CD14-positive monocyte (primary cell): Measurements from ENCODE around the gene CYP2A6. TPM values are rescaled to one million over a fixed set of nuclear protein-coding genes. Genes with fewer than 3 reads are reported as not detected.

Experiments
- DNase-seq, 3 donors: peaks; one replicate each; pipeline ENCODE4 v3.0.0-alpha.2; 2011 to 2022
- H2AFZ ChIP-seq: 2 replicates; pipeline ENCODE4 v1.6.0; 2012; ENCODE audit warnings: mild to moderate bottlenecking, low read depth, low read length, inconsistent platforms; ENCODE audit not compliant: insufficient read depth, poor library complexity, severe bottlenecking
- H3K27ac ChIP-seq, 2 donors: 1 replicate in 1 of 2; 2 replicates in 1 of 2; pipeline ENCODE4 v1.5.1; 2012 to 2013; ENCODE audit warnings: low read length in 2 of 2, control low read depth in 1 of 2, inconsistent platforms in 1 of 2, low read depth in 1 of 2, mild to moderate bottlenecking in 1 of 2
- H3K27me3 ChIP-seq, 2 donors: one replicate each; pipeline versions ENCODE4 v1.6.0 to v1.6.1; 2011 to 2013; ENCODE audit warnings: low read length in 2 of 2; ENCODE audit not compliant: control insufficient read depth in 2 of 2, insufficient read depth in 2 of 2
- H3K36me3 ChIP-seq, 2 donors: replicated peaks in 1 of 2; 1 replicate in 1 of 2; 2 replicates in 1 of 2; pipeline versions ENCODE4 v1.5.1 to v1.6.1; 2012 to 2013; ENCODE audit warnings: low read length in 2 of 2, control low read depth in 1 of 2, inconsistent platforms in 1 of 2, mild to moderate bottlenecking in 1 of 2; ENCODE audit not compliant: insufficient read depth in 2 of 2, control insufficient read depth in 1 of 2
- H3K4me1 ChIP-seq, 2 donors: 1 replicate in 1 of 2; 2 replicates in 1 of 2; pipeline versions ENCODE4 v1.5.1 to v1.6.1; 2012 to 2013; ENCODE audit warnings: low read length in 2 of 2, control low read depth in 1 of 2, inconsistent platforms in 1 of 2, mild to moderate bottlenecking in 1 of 2, moderate library complexity in 1 of 2; ENCODE audit not compliant: insufficient read depth in 2 of 2, control insufficient read depth in 1 of 2
- H3K4me2 ChIP-seq: replicated peaks from 2 replicates; pipeline ENCODE3; 2012; ENCODE audit warnings: low read length, moderate library complexity, mild to moderate bottlenecking; ENCODE audit not compliant: poor library complexity, severe bottlenecking; ENCODE audit errors: extremely low read depth
- H3K4me3 ChIP-seq, 3 experiments: fragments of 200-600 bp in 1 of 3; sonication (generic) in 1 of 3; replicated peaks in 1 of 3; 1 replicate in 2 of 3; 2 replicates in 1 of 3; pipeline ENCODE4 v1.5.1; 2011 to 2013; ENCODE audit warnings: low read length in 3 of 3, mild to moderate bottlenecking in 3 of 3, control low read depth in 2 of 3, low read depth in 2 of 3, inconsistent platforms in 1 of 3, moderate library complexity in 1 of 3
- H3K79me2 ChIP-seq: 2 replicates; pipeline ENCODE4 v1.6.0; 2012; ENCODE audit warnings: mild to moderate bottlenecking, control low read depth, inconsistent platforms, low read length, moderate library complexity; ENCODE audit not compliant: insufficient read depth
- H3K9ac ChIP-seq: 2 replicates; pipeline ENCODE4 v1.6.0; 2017; ENCODE audit warnings: low read length, mild to moderate bottlenecking; ENCODE audit not compliant: insufficient read depth, poor library complexity, severe bottlenecking
- H3K9me3 ChIP-seq, 2 donors: replicated peaks in 1 of 2; 1 replicate in 1 of 2; 2 replicates in 1 of 2; pipeline versions ENCODE4 v1.5.1 to v1.6.1; 2012 to 2013; ENCODE audit warnings: low read length in 2 of 2, control low read depth in 1 of 2; ENCODE audit not compliant: control insufficient read depth in 1 of 2, insufficient read depth in 1 of 2
- H4K20me1 ChIP-seq: 2 replicates; pipeline ENCODE4 v1.6.0; 2012; ENCODE audit warnings: mild to moderate bottlenecking, low read length, control low read depth, moderate library complexity; ENCODE audit not compliant: insufficient read depth
- H3K27ac Mint-ChIP-seq, 7 donors: one replicate each; pipeline ENCODE4 v1.8.0; 2020; ENCODE audit warnings: mild to moderate bottlenecking in 7 of 7, mixed read lengths in 7 of 7, moderate library complexity in 6 of 7, inconsistent platforms in 2 of 7
- H3K27me3 Mint-ChIP-seq, 3 donors: one replicate each; pipeline ENCODE4 v1.8.0; 2021 to 2022; ENCODE audit warnings: low read depth in 3 of 3, mild to moderate bottlenecking in 3 of 3, mixed read lengths in 3 of 3, moderate library complexity in 3 of 3, inconsistent platforms in 1 of 3
- H3K36me3 Mint-ChIP-seq, 2 donors: one replicate each; pipeline ENCODE4 v1.8.0; 2020; ENCODE audit warnings: mixed read lengths in 2 of 2, inconsistent platforms in 1 of 2, mild to moderate bottlenecking in 1 of 2
- H3K4me1 Mint-ChIP-seq: one replicate; pipeline ENCODE4 v1.8.0; 2020; ENCODE audit warnings: mild to moderate bottlenecking, mixed read lengths
- H3K4me3 Mint-ChIP-seq, 2 donors: one replicate each; pipeline ENCODE4 v1.8.0; 2020; ENCODE audit warnings: mild to moderate bottlenecking in 2 of 2, mixed read lengths in 2 of 2, moderate library complexity in 1 of 2
- H3K9me3 Mint-ChIP-seq, 7 donors: one replicate each; pipeline ENCODE4 v1.8.0; 2020 to 2022; ENCODE audit warnings: mixed read lengths in 7 of 7, mild to moderate bottlenecking in 6 of 7, moderate library complexity in 6 of 7, inconsistent platforms in 2 of 7
- CTCF ChIP-seq: fragments of 200-600 bp; IDR thresholded peaks from one replicate; pipeline ENCODE4 v1.8.0; 2022; ENCODE audit warnings: antibody characterized with exemption, mild to moderate bottlenecking
- WGBS: methylation state at CpG from one replicate; pipeline ENCODE4 v1.1.5; 2013; ENCODE audit warnings: missing lambda C conversion rate; ENCODE audit not compliant: insufficient coverage; 5-methylcytosine and 5-hydroxymethylcytosine counted together
- intact Hi-C, 2 donors: fragments of 100-400 bp; cut with micrococcal nuclease; formaldehyde crosslinking; loops; one replicate each; pipeline versions ENCODE4 v1.15.0 to v1.15.1; 2023
- polyA plus RNA-seq, 3 donors: library from polyadenylated mRNA; depleted of rRNA in 1 of 3; unstranded in 2 of 3; stranded (reverse) in 1 of 3; fragments of 300-500 nt in 2 of 3; fragments of >200 nt in 1 of 3; fragmentation: Illumina TruSeq in 2 of 3; gene quantifications; 1 replicate in 2 of 3; 2 replicates in 1 of 3; pipeline ENCODE4 v1.2.3, GENCODE V29; 2012 to 2021

CYP2A6 gene
- polyA plus RNA-seq, 3 donors: not detected

DNA sequence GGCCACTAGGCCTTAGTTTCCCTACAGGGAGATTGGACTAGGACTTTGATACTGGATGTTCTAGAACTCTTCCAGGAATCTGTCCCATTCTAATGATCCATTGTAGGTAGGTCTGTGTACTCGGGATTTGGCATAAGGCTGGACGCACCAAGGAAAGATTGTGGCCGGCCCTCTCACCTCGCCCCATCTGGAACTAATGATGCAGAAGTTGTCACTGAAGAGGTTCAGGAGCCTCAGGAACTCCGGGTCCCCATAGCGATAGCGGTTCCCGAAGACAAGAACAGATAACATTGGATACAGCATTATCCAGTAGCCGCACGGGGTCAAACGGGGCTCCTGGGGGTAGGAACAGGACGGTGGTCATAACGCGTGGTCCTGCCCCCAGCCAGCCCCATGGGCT is 40.1 kb downstream of the CYP2A6 start:
- Mint-ChIP-seq H3K36me3 (peaks cover 30 to 40% of the 10 kb centered on the region in 2 donors), H3K27me3 (peaks cover 10 to 25% (median 22%) of the 10 kb centered on the region in 3 donors), H3K4me3 (peak overlapping the region; percentile 55 to 89), H3K4me1 (peaks cover 60% of the 10 kb centered on the region), H3K9me3 (peaks cover 0 to 1% (median 0%) of the 10 kb centered on the region in 7 donors), H3K27ac (peak overlapping the region in 6 of 7 donors; percentile 73 to 98 (median 87))
- Histone ChIP-seq H3K27ac (peak overlapping the region; percentile 48 to 59), H3K4me1 (peaks cover 34 to 49% of the 10 kb centered on the region in 2 donors), H3K79me2 (peaks cover 33% of the 10 kb centered on the region), H3K27me3 (peaks cover 0 to 2% of the 10 kb centered on the region in 2 donors), H3K9ac (peak overlapping the region; percentile 15), H3K9me3 (no peaks in the 10 kb centered on the region), H2AFZ (peak overlapping the region; percentile 63), H3K4me3 (peak overlapping the region in 2 of 3 experiments; percentile 59 to 78), H3K36me3 (peaks cover 29 to 39% of the 10 kb centered on the region in 2 donors), H4K20me1 (peaks cover 49% of the 10 kb centered on the region), H3K4me2 (peak overlapping the region; percentile 71)
- intact Hi-C loops: loop anchor here (5.0 kb wide), 2 partner anchors 33 to 322 kb away; partner anchors contain the start of genes MIA (in 1 of the 2) and RAB4B (in 1 of the 2)
- 53% methylated on average over 3 of the region's 14 CpGs for WGBS
- no peak for DNase-seq
- TF ChIP-seq CTCF: no peak

- intact Hi-C loops: loop anchor here (5.0 to 10.0 kb wide), 3 partner anchors 32 to 323 kb away; partner anchors contain the start of genes ACTMAP (in 1 of the 2), MIA (in 1 of the 2), RAB4B (in 1 of the 2) and SNRPA (in 1 of the 2)
- Histone ChIP-seq H3K4me3 (peak overlapping the region in 1 of 3 experiments; percentile 78), H4K20me1 (peaks cover 56% of the 10 kb centered on the region), H3K36me3 (peaks cover 35 to 46% of the 10 kb centered on the region in 2 donors), H2AFZ (no peak overlapping the region), H3K27me3 (no peaks in the 10 kb centered on the region), H3K27ac (peak overlapping the region; percentile 3 to 59), H3K79me2 (peaks cover 40% of the 10 kb centered on the region), H3K4me2 (peak overlapping the region; percentile 71), H3K9ac (no peak overlapping the region), H3K9me3 (no peaks in the 10 kb centered on the region), H3K4me1 (peaks cover 38 to 50% of the 10 kb centered on the region in 2 donors)
- Mint-ChIP-seq H3K27ac (peak overlapping the region in 4 of 7 donors; percentile 73 to 89 (median 80)), H3K9me3 (peaks cover 0 to 1% (median 0%) of the 10 kb centered on the region in 7 donors), H3K4me3 (no peak overlapping the region), H3K27me3 (peaks cover 5 to 19% (median 17%) of the 10 kb centered on the region in 3 donors), H3K36me3 (peaks cover 35 to 46% of the 10 kb centered on the region in 2 donors), H3K4me1 (peaks cover 66% of the 10 kb centered on the region)
- DNase-seq: no peak
- no peak for TF ChIP-seq CTCF
- 93% methylated on average over 38 of the region's 39 CpGs for WGBS
Observed at GRCh38 chr19:40809358-40810086, 40.7 kb downstream of the CYP2A6 start.
